HEK293 (cell line): ENCODE measurements around the gene C2orf42.

ENCODE experiments used
- RBAK ChIP-seq: fragments of 450-650 bp; formaldehyde crosslinking; IDR thresholded peaks from 2 replicates; pipeline ENCODE4 v1.5.1; 2016; ENCODE audit warnings: missing biosample characterization, missing genetic modification characterization
- ZNF121 ChIP-seq: fragments of 450-650 bp; formaldehyde crosslinking; IDR thresholded peaks from 2 replicates; pipeline ENCODE4 v1.5.1; 2016; ENCODE audit warnings: missing biosample characterization, missing genetic modification characterization
- ZNF146 ChIP-seq: fragments of 450-650 bp; formaldehyde crosslinking; IDR thresholded peaks from 2 replicates; pipeline ENCODE4 v1.5.1; 2016; ENCODE audit warnings: missing biosample characterization, missing genetic modification characterization
- ZNF274 ChIP-seq, 2 experiments: fragments of 200-500 bp in 1 of 2; fragments of 450-650 bp in 1 of 2; sonication (Bioruptor generic) in 1 of 2; formaldehyde crosslinking in 1 of 2; IDR thresholded peaks; 2 replicates each; pipeline versions ENCODE4 v1.5.1 to v1.6.1; 2014 to 2016; ENCODE audit warnings: borderline replicate concordance in 1 of 2, inconsistent platforms in 1 of 2, low read length in 1 of 2, missing biosample characterization in 1 of 2, missing genetic modification characterization in 1 of 2
- TF ChIP-seq, protein P1 (sequence below): fragments of 450-650 bp; formaldehyde crosslinking; IDR thresholded peaks from 2 replicates; pipeline ENCODE4 v1.5.1; 2016; ENCODE audit warnings: missing biosample characterization, missing genetic modification characterization
- TF ChIP-seq, protein P2 (sequence below): fragments of 450-650 bp; formaldehyde crosslinking; IDR thresholded peaks from 2 replicates; pipeline ENCODE4 v1.5.1; 2017; ENCODE audit warnings: missing biosample characterization, missing genetic modification characterization
- TF ChIP-seq, protein P3 (sequence below): fragments of 450-650 bp; formaldehyde crosslinking; IDR thresholded peaks from 2 replicates; pipeline ENCODE4 v1.5.1; 2016; ENCODE audit warnings: missing biosample characterization, missing genetic modification characterization
- TF ChIP-seq, protein P4 (sequence below): fragments of 450-650 bp; formaldehyde crosslinking; IDR thresholded peaks from 2 replicates; pipeline ENCODE4 v1.5.1; 2016; ENCODE audit warnings: missing biosample characterization, missing genetic modification characterization
- TF ChIP-seq, protein P5 (sequence below): fragments of 450-650 bp; formaldehyde crosslinking; IDR thresholded peaks from 2 replicates; pipeline ENCODE4 v1.5.1; 2016; ENCODE audit warnings: missing biosample characterization, missing genetic modification characterization, low read depth
- TF ChIP-seq, protein P6 (sequence below): fragments of 450-650 bp; formaldehyde crosslinking; IDR thresholded peaks from 2 replicates; pipeline ENCODE4 v1.5.1; 2016; ENCODE audit warnings: missing biosample characterization, missing genetic modification characterization
- TF ChIP-seq, protein P7 (sequence below): fragments of 450-650 bp; formaldehyde crosslinking; IDR thresholded peaks from 2 replicates; pipeline ENCODE4 v1.5.1; 2016; ENCODE audit warnings: missing biosample characterization, missing genetic modification characterization
- TF ChIP-seq, protein P8 (sequence below): fragments of 450-650 bp; formaldehyde crosslinking; IDR thresholded peaks from 2 replicates; pipeline ENCODE4 v1.5.1; 2016; ENCODE audit warnings: missing biosample characterization, missing genetic modification characterization
- TF ChIP-seq, protein P9 (sequence below): fragments of 450-650 bp; formaldehyde crosslinking; IDR thresholded peaks from 2 replicates; pipeline ENCODE4 v1.5.1; 2017; ENCODE audit warnings: missing biosample characterization, missing genetic modification characterization

DNA sequence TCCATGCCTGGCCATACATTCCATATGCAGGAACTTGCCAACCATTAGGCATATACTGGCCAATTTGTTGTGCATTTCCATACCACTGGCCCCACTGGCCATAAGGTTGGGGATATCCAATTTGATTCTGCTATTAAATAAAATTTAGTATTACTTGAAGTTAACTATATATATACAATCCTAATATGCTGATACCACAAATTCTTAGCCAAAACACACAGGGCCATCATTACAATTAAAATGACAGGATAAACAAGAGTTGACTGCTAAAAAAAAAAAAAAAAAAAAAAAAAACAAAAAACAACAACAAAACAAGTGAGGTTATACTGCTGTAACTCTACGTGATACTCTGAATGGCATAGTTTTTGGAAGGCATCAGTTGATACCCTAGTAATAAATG, 23.5 kb upstream of the C2orf42 start:
- no peak for TF ChIP-seq ZNF121 (tag by site-specific recombination)
- no peak for TF ChIP-seq ZNF146 (tag by site-specific recombination)
- TF ChIP-seq ZNF274 (IDR thresholded peaks at IDR 0.05; ENCODE audit: low read length): no peak
- no peak for TF ChIP-seq ZNF274 (tag by site-specific recombination; IDR thresholded peaks at IDR 0.05; ENCODE audit: borderline replicate concordance)
- TF ChIP-seq, protein P1, sequence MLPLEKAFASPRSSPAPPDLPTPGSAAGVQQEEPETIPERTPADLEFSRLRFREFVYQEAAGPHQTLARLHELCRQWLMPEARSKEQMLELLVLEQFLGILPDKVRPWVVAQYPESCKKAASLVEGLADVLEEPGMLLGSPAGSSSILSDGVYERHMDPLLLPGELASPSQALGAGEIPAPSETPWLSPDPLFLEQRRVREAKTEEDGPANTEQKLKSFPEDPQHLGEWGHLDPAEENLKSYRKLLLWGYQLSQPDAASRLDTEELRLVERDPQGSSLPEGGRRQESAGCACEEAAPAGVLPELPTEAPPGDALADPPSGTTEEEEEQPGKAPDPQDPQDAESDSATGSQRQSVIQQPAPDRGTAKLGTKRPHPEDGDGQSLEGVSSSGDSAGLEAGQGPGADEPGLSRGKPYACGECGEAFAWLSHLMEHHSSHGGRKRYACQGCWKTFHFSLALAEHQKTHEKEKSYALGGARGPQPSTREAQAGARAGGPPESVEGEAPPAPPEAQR (tag by site-specific recombination): no peak
- TF ChIP-seq, protein P2, sequence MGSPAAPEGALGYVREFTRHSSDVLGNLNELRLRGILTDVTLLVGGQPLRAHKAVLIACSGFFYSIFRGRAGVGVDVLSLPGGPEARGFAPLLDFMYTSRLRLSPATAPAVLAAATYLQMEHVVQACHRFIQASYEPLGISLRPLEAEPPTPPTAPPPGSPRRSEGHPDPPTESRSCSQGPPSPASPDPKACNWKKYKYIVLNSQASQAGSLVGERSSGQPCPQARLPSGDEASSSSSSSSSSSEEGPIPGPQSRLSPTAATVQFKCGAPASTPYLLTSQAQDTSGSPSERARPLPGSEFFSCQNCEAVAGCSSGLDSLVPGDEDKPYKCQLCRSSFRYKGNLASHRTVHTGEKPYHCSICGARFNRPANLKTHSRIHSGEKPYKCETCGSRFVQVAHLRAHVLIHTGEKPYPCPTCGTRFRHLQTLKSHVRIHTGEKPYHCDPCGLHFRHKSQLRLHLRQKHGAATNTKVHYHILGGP (tag by site-specific recombination): no peak
- TF ChIP-seq, protein P3, sequence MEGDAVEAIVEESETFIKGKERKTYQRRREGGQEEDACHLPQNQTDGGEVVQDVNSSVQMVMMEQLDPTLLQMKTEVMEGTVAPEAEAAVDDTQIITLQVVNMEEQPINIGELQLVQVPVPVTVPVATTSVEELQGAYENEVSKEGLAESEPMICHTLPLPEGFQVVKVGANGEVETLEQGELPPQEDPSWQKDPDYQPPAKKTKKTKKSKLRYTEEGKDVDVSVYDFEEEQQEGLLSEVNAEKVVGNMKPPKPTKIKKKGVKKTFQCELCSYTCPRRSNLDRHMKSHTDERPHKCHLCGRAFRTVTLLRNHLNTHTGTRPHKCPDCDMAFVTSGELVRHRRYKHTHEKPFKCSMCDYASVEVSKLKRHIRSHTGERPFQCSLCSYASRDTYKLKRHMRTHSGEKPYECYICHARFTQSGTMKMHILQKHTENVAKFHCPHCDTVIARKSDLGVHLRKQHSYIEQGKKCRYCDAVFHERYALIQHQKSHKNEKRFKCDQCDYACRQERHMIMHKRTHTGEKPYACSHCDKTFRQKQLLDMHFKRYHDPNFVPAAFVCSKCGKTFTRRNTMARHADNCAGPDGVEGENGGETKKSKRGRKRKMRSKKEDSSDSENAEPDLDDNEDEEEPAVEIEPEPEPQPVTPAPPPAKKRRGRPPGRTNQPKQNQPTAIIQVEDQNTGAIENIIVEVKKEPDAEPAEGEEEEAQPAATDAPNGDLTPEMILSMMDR (tag by site-specific recombination): no peak
- TF ChIP-seq, protein P4, sequence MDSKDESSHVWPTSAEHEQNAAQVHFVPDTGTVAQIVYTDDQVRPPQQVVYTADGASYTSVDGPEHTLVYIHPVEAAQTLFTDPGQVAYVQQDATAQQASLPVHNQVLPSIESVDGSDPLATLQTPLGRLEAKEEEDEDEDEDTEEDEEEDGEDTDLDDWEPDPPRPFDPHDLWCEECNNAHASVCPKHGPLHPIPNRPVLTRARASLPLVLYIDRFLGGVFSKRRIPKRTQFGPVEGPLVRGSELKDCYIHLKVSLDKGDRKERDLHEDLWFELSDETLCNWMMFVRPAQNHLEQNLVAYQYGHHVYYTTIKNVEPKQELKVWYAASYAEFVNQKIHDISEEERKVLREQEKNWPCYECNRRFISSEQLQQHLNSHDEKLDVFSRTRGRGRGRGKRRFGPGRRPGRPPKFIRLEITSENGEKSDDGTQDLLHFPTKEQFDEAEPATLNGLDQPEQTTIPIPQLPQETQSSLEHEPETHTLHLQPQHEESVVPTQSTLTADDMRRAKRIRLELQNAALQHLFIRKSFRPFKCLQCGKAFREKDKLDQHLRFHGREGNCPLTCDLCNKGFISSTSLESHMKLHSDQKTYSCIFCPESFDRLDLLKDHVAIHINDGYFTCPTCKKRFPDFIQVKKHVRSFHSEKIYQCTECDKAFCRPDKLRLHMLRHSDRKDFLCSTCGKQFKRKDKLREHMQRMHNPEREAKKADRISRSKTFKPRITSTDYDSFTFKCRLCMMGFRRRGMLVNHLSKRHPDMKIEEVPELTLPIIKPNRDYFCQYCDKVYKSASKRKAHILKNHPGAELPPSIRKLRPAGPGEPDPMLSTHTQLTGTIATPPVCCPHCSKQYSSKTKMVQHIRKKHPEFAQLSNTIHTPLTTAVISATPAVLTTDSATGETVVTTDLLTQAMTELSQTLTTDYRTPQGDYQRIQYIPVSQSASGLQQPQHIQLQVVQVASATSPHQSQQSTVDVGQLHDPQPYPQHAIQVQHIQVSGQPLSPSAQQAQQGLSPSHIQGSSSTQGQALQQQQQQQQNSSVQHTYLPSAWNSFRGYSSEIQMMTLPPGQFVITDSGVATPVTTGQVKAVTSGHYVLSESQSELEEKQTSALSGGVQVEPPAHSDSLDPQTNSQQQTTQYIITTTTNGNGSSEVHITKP (tag by site-specific recombination): no peak
- TF ChIP-seq, protein P5, sequence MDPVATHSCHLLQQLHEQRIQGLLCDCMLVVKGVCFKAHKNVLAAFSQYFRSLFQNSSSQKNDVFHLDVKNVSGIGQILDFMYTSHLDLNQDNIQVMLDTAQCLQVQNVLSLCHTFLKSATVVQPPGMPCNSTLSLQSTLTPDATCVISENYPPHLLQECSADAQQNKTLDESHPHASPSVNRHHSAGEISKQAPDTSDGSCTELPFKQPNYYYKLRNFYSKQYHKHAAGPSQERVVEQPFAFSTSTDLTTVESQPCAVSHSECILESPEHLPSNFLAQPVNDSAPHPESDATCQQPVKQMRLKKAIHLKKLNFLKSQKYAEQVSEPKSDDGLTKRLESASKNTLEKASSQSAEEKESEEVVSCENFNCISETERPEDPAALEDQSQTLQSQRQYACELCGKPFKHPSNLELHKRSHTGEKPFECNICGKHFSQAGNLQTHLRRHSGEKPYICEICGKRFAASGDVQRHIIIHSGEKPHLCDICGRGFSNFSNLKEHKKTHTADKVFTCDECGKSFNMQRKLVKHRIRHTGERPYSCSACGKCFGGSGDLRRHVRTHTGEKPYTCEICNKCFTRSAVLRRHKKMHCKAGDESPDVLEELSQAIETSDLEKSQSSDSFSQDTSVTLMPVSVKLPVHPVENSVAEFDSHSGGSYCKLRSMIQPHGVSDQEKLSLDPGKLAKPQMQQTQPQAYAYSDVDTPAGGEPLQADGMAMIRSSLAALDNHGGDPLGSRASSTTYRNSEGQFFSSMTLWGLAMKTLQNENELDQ (tag by site-specific recombination): no peak
- TF ChIP-seq, protein P6, sequence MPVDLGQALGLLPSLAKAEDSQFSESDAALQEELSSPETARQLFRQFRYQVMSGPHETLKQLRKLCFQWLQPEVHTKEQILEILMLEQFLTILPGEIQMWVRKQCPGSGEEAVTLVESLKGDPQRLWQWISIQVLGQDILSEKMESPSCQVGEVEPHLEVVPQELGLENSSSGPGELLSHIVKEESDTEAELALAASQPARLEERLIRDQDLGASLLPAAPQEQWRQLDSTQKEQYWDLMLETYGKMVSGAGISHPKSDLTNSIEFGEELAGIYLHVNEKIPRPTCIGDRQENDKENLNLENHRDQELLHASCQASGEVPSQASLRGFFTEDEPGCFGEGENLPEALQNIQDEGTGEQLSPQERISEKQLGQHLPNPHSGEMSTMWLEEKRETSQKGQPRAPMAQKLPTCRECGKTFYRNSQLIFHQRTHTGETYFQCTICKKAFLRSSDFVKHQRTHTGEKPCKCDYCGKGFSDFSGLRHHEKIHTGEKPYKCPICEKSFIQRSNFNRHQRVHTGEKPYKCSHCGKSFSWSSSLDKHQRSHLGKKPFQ: no peak
- TF ChIP-seq, protein P7, sequence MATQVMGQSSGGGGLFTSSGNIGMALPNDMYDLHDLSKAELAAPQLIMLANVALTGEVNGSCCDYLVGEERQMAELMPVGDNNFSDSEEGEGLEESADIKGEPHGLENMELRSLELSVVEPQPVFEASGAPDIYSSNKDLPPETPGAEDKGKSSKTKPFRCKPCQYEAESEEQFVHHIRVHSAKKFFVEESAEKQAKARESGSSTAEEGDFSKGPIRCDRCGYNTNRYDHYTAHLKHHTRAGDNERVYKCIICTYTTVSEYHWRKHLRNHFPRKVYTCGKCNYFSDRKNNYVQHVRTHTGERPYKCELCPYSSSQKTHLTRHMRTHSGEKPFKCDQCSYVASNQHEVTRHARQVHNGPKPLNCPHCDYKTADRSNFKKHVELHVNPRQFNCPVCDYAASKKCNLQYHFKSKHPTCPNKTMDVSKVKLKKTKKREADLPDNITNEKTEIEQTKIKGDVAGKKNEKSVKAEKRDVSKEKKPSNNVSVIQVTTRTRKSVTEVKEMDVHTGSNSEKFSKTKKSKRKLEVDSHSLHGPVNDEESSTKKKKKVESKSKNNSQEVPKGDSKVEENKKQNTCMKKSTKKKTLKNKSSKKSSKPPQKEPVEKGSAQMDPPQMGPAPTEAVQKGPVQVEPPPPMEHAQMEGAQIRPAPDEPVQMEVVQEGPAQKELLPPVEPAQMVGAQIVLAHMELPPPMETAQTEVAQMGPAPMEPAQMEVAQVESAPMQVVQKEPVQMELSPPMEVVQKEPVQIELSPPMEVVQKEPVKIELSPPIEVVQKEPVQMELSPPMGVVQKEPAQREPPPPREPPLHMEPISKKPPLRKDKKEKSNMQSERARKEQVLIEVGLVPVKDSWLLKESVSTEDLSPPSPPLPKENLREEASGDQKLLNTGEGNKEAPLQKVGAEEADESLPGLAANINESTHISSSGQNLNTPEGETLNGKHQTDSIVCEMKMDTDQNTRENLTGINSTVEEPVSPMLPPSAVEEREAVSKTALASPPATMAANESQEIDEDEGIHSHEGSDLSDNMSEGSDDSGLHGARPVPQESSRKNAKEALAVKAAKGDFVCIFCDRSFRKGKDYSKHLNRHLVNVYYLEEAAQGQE (tag by site-specific recombination): no peak
- no peak for TF ChIP-seq RBAK (tag by site-specific recombination)
- TF ChIP-seq, protein P8, sequence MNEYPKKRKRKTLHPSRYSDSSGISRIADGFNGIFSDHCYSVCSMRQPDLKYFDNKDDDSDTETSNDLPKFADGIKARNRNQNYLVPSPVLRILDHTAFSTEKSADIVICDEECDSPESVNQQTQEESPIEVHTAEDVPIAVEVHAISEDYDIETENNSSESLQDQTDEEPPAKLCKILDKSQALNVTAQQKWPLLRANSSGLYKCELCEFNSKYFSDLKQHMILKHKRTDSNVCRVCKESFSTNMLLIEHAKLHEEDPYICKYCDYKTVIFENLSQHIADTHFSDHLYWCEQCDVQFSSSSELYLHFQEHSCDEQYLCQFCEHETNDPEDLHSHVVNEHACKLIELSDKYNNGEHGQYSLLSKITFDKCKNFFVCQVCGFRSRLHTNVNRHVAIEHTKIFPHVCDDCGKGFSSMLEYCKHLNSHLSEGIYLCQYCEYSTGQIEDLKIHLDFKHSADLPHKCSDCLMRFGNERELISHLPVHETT (tag by site-specific recombination): no peak
- TF ChIP-seq, protein P9, sequence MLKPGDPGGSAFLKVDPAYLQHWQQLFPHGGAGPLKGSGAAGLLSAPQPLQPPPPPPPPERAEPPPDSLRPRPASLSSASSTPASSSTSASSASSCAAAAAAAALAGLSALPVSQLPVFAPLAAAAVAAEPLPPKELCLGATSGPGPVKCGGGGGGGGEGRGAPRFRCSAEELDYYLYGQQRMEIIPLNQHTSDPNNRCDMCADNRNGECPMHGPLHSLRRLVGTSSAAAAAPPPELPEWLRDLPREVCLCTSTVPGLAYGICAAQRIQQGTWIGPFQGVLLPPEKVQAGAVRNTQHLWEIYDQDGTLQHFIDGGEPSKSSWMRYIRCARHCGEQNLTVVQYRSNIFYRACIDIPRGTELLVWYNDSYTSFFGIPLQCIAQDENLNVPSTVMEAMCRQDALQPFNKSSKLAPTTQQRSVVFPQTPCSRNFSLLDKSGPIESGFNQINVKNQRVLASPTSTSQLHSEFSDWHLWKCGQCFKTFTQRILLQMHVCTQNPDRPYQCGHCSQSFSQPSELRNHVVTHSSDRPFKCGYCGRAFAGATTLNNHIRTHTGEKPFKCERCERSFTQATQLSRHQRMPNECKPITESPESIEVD (tag by site-specific recombination): no peak
